Fibroblast of lung (primary cell): Measurements from ENCODE around the gene KRTAP2-3. TPM values are rescaled to one million over a fixed set of nuclear protein-coding genes. Genes with fewer than 3 reads are reported as not detected.
"Not testable (repeated sequence)": the region's sequence is repeated elsewhere in the genome, so short reads cannot be mapped to it uniquely, and the experiment has no call there.

Experiments
- DNase-seq, 2 donors: peaks; one replicate each; pipeline versions ENCODE4 v3.0.0 to v3.0.0-alpha.2; 2010; ENCODE audit warnings: low read depth in 2 of 2
- H2AFZ ChIP-seq: 2 replicates; pipeline ENCODE4 v1.5.1; 2012; ENCODE audit warnings: low read length, control low read depth, inconsistent platforms
- H3K27ac ChIP-seq: 2 replicates; pipeline ENCODE4 v1.5.1; 2011; ENCODE audit warnings: low read length, control low read depth; ENCODE audit not compliant: insufficient read depth
- H3K27me3 ChIP-seq: 2 replicates; pipeline ENCODE4 v1.5.1; 2011; ENCODE audit warnings: mild to moderate bottlenecking, low read length; ENCODE audit not compliant: control insufficient read depth, insufficient read depth
- H3K36me3 ChIP-seq: 2 replicates; pipeline ENCODE4 v1.5.1; 2011; ENCODE audit warnings: low read length; ENCODE audit not compliant: control insufficient read depth, insufficient read depth
- H3K4me1 ChIP-seq: 2 replicates; pipeline ENCODE4 v1.5.1; 2011; ENCODE audit warnings: low read length; ENCODE audit not compliant: control insufficient read depth, insufficient read depth; ENCODE audit errors: extremely low read depth
- H3K4me2 ChIP-seq: 2 replicates; pipeline ENCODE4 v1.5.1; 2011; ENCODE audit warnings: low read length, control low read depth; ENCODE audit not compliant: insufficient read depth; ENCODE audit errors: extremely low read depth
- H3K4me3 ChIP-seq, 4 experiments: fragments of 200-600 bp in 1 of 4; sonication (generic) in 1 of 4; replicated peaks in 1 of 4; 2 replicates each; pipeline ENCODE4 v1.5.1; 2011 to 2016; ENCODE audit warnings: low read length in 4 of 4, low read depth in 3 of 4, mild to moderate bottlenecking in 3 of 4, control low read depth in 2 of 4, inconsistent platforms in 1 of 4, mixed read lengths in 1 of 4; ENCODE audit not compliant: insufficient read depth in 1 of 4; ENCODE audit errors: control extremely low read depth in 1 of 4
- H3K79me2 ChIP-seq: 2 replicates; pipeline ENCODE4 v1.5.1; 2012; ENCODE audit warnings: mild to moderate bottlenecking, low read length, inconsistent platforms; ENCODE audit not compliant: control insufficient read depth, insufficient read depth
- H3K9ac ChIP-seq: 2 replicates; pipeline ENCODE4 v1.5.1; 2011; ENCODE audit warnings: mild to moderate bottlenecking, low read length, control low read depth; ENCODE audit not compliant: insufficient read depth
- H3K9me3 ChIP-seq: 2 replicates; pipeline ENCODE4 v1.5.1; 2012; ENCODE audit warnings: low read depth, low read length; ENCODE audit not compliant: control insufficient read depth, insufficient read depth
- H4K20me1 ChIP-seq: 2 replicates; pipeline ENCODE4 v1.5.1; 2011; ENCODE audit warnings: low read length; ENCODE audit not compliant: control insufficient read depth, insufficient read depth; ENCODE audit errors: extremely low read depth
- CTCF ChIP-seq, 2 donors: IDR thresholded peaks in 1 of 2; conservative IDR thresholded peaks in 1 of 2; 1 replicate in 1 of 2; 2 replicates in 1 of 2; pipeline ENCODE4 v1.5.1; 2011 to 2012; ENCODE audit warnings: low read length in 2 of 2, control low read depth in 1 of 2, inconsistent platforms in 1 of 2, low read depth in 1 of 2, mild to moderate bottlenecking in 1 of 2
- EZH2 ChIP-seq: IDR thresholded peaks from 2 replicates; pipeline ENCODE4 v1.5.1; 2012; ENCODE audit warnings: low read length, control low read depth, mild to moderate bottlenecking; ENCODE audit errors: missing control alignments
- polyA plus RNA-seq, 2 donors: library from polyadenylated mRNA; depleted of rRNA in 1 of 2; stranded (reverse) in 1 of 2; unstranded in 1 of 2; fragments of >200 nt; gene quantifications; 2 replicates each; pipeline ENCODE4 v1.2.1, GENCODE V29; 2011 to 2012; ENCODE audit warnings: missing spikeins in 1 of 2
- total RNA-seq: library from RNA; depleted of rRNA; stranded (reverse); fragments of >200 nt; gene quantifications from 2 replicates; pipeline ENCODE4 v1.2.1, GENCODE V29; 2014

Gene KRTAP2-3
- total and polyA plus RNA-seq, 2 donors (not counting 1 experiment from before 2014, with no cell fraction given) = 0.84 TPM; not detected in 1

- TF ChIP-seq EZH2 (no peak), CTCF (conservative IDR thresholded peaks at IDR 0.05 in 1 of 2, IDR thresholded peaks at IDR 0.05 in 1 of 2; ENCODE audit: low read depth in 1 of 2, low read length in 2 of 2) (no peak)
- Histone ChIP-seq H3K79me2 (no peaks in the 10 kb centered on the region), H3K4me3 (no peak overlapping the region), H3K9ac (no peak overlapping the region), H3K36me3 (no peaks in the 10 kb centered on the region), H3K27me3 (no peaks in the 10 kb centered on the region), H3K9me3 (no peaks in the 10 kb centered on the region), H2AFZ (no peak overlapping the region), H3K27ac (peak overlapping the region; percentile 43), H3K4me2 (peak overlapping the region; percentile 10), H3K4me1 (peaks cover 2% of the 10 kb centered on the region), H4K20me1 (no peaks in the 10 kb centered on the region)
- peak in 1 of 2 donors; percentile 78 for DNase-seq
Observed at GRCh38 chr17:41048441-41048840, 11.5 kb downstream of the KRTAP2-3 start.

GRCh38 chr17:41046735-41047465, 13.0 kb downstream of the KRTAP2-3 start, which contains the start of gene KRTAP2-1:
Gene KRTAP2-1 (minus strand): TSS chr17:41047316. CDS start chr17:41047267, 49 bp downstream.
- not testable (repeated sequence) for DNase-seq, H2AFZ ChIP-seq, H3K4me3 ChIP-seq, H3K4me2 ChIP-seq, H3K36me3 ChIP-seq, H3K27ac ChIP-seq, H4K20me1 ChIP-seq, H3K9ac ChIP-seq, H3K9me3 ChIP-seq, H3K27me3 ChIP-seq, H3K79me2 ChIP-seq, H3K4me1 ChIP-seq

GRCh38 chr17:41042953-41043352, 17.0 kb downstream of the KRTAP2-3 start:
- Histone ChIP-seq H3K36me3 (no peaks in the 10 kb centered on the region), H4K20me1 (no peaks in the 10 kb centered on the region), H3K9me3 (no peaks in the 10 kb centered on the region), H3K79me2 (no peaks in the 10 kb centered on the region), H3K27me3 (no peaks in the 10 kb centered on the region), H3K4me3 (no peak overlapping the region), H3K4me2 (no peak overlapping the region), H3K9ac (no peak overlapping the region), H2AFZ (no peak overlapping the region), H3K4me1 (no peaks in the 10 kb centered on the region), H3K27ac (no peak overlapping the region)
- no peak for DNase-seq
- no peak for TF ChIP-seq EZH2
- TF ChIP-seq CTCF (conservative IDR thresholded peaks at IDR 0.05 in 1 of 2, IDR thresholded peaks at IDR 0.05 in 1 of 2; ENCODE audit: low read depth in 1 of 2, low read length in 2 of 2) = no peak
